GM23338 (cell line): ENCODE data around the gene SMURF2.

Source experiments
- CREB1 ChIP-seq: fragments of 250-450 bp; sonication (Bioruptor Pico); IDR thresholded peaks from 2 replicates; pipeline ENCODE4 v1.5.0; 2020; ENCODE audit warnings: low read depth, mild to moderate bottlenecking, moderate library complexity
- ETS1 ChIP-seq: IDR thresholded peaks from 2 replicates; pipeline ENCODE4 v1.6.1; 2016; ENCODE audit warnings: antibody characterized with exemption
- EZH2 ChIP-seq: fragments of 200-600 bp; sonication (generic); IDR thresholded peaks from one replicate; pipeline ENCODE4 v1.8.0; 2017; ENCODE audit warnings: antibody characterized with exemption, mild to moderate bottlenecking, low read depth; ENCODE audit not compliant: unreplicated experiment
- EZH2phosphoT487 ChIP-seq: fragments of 200-600 bp; sonication (generic); IDR thresholded peaks from one replicate; pipeline ENCODE4 v1.8.1; 2018; ENCODE audit warnings: antibody characterized with exemption; ENCODE audit not compliant: unreplicated experiment
- JUNB ChIP-seq: IDR thresholded peaks from one replicate; pipeline ENCODE4 v1.6.1; 2016; ENCODE audit warnings: antibody characterized with exemption; ENCODE audit not compliant: unreplicated experiment
- NANOG ChIP-seq: IDR thresholded peaks from 2 replicates; pipeline ENCODE4 v1.6.1; 2016; ENCODE audit warnings: antibody characterized with exemption, borderline replicate concordance
- POLR2AphosphoS5 ChIP-seq: IDR thresholded peaks from 2 replicates; pipeline ENCODE4 v1.6.1; 2016; ENCODE audit warnings: antibody characterized with exemption, low read depth
- STAT1 ChIP-seq: IDR thresholded peaks from one replicate; pipeline ENCODE4 v1.6.1; 2016; ENCODE audit warnings: antibody characterized with exemption; ENCODE audit not compliant: unreplicated experiment
- ZNF114 ChIP-seq: fragments of 250-450 bp; sonication (Bioruptor Pico); IDR thresholded peaks from 2 replicates; pipeline ENCODE4 v1.5.0; 2020; ENCODE audit warnings: mild to moderate bottlenecking, moderate library complexity
- ZNF331 ChIP-seq: fragments of 250-450 bp; sonication (Bioruptor Pico); IDR thresholded peaks from 2 replicates; pipeline ENCODE4 v1.5.0; 2020; ENCODE audit warnings: low read depth, mild to moderate bottlenecking, moderate library complexity
- TF ChIP-seq, protein P1 (sequence below), 2 experiments: fragments of 200-600 bp in 1 of 2; sonication (generic) in 1 of 2; conservative IDR thresholded peaks; 2 replicates each; pipeline versions ENCODE4 v1.5.1 to v1.6.1; 2016 to 2017; ENCODE audit warnings: antibody characterized with exemption in 2 of 2, low read depth in 2 of 2, mild to moderate bottlenecking in 2 of 2, moderate library complexity in 1 of 2
- TF ChIP-seq, protein P2 (sequence below): fragments of 250-450 bp; sonication (Bioruptor Pico); IDR thresholded peaks from 2 replicates; pipeline ENCODE4 v1.5.0; 2020; ENCODE audit warnings: mild to moderate bottlenecking, moderate library complexity
- TF ChIP-seq, protein P3 (sequence below): IDR thresholded peaks from one replicate; pipeline ENCODE4 v1.6.1; 2018; ENCODE audit warnings: antibody characterized with exemption; ENCODE audit not compliant: unreplicated experiment

- TF ChIP-seq, protein P1, sequence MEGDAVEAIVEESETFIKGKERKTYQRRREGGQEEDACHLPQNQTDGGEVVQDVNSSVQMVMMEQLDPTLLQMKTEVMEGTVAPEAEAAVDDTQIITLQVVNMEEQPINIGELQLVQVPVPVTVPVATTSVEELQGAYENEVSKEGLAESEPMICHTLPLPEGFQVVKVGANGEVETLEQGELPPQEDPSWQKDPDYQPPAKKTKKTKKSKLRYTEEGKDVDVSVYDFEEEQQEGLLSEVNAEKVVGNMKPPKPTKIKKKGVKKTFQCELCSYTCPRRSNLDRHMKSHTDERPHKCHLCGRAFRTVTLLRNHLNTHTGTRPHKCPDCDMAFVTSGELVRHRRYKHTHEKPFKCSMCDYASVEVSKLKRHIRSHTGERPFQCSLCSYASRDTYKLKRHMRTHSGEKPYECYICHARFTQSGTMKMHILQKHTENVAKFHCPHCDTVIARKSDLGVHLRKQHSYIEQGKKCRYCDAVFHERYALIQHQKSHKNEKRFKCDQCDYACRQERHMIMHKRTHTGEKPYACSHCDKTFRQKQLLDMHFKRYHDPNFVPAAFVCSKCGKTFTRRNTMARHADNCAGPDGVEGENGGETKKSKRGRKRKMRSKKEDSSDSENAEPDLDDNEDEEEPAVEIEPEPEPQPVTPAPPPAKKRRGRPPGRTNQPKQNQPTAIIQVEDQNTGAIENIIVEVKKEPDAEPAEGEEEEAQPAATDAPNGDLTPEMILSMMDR (conservative IDR thresholded peaks at IDR 0.05; ENCODE audit: low read depth in 2 of 2) = no peak
- TF ChIP-seq EZH2phosphoT487 (no peak), POLR2AphosphoS5 (no peak), NANOG (no peak), EZH2 (no peak), ETS1 (no peak), JUNB (no peak), STAT1 (no peak), CREB1 (CRISPR knock-in tag) (no peak), ZNF114 (CRISPR knock-in tag) (no peak), ZNF331 (no peak)
- TF ChIP-seq, protein P2, sequence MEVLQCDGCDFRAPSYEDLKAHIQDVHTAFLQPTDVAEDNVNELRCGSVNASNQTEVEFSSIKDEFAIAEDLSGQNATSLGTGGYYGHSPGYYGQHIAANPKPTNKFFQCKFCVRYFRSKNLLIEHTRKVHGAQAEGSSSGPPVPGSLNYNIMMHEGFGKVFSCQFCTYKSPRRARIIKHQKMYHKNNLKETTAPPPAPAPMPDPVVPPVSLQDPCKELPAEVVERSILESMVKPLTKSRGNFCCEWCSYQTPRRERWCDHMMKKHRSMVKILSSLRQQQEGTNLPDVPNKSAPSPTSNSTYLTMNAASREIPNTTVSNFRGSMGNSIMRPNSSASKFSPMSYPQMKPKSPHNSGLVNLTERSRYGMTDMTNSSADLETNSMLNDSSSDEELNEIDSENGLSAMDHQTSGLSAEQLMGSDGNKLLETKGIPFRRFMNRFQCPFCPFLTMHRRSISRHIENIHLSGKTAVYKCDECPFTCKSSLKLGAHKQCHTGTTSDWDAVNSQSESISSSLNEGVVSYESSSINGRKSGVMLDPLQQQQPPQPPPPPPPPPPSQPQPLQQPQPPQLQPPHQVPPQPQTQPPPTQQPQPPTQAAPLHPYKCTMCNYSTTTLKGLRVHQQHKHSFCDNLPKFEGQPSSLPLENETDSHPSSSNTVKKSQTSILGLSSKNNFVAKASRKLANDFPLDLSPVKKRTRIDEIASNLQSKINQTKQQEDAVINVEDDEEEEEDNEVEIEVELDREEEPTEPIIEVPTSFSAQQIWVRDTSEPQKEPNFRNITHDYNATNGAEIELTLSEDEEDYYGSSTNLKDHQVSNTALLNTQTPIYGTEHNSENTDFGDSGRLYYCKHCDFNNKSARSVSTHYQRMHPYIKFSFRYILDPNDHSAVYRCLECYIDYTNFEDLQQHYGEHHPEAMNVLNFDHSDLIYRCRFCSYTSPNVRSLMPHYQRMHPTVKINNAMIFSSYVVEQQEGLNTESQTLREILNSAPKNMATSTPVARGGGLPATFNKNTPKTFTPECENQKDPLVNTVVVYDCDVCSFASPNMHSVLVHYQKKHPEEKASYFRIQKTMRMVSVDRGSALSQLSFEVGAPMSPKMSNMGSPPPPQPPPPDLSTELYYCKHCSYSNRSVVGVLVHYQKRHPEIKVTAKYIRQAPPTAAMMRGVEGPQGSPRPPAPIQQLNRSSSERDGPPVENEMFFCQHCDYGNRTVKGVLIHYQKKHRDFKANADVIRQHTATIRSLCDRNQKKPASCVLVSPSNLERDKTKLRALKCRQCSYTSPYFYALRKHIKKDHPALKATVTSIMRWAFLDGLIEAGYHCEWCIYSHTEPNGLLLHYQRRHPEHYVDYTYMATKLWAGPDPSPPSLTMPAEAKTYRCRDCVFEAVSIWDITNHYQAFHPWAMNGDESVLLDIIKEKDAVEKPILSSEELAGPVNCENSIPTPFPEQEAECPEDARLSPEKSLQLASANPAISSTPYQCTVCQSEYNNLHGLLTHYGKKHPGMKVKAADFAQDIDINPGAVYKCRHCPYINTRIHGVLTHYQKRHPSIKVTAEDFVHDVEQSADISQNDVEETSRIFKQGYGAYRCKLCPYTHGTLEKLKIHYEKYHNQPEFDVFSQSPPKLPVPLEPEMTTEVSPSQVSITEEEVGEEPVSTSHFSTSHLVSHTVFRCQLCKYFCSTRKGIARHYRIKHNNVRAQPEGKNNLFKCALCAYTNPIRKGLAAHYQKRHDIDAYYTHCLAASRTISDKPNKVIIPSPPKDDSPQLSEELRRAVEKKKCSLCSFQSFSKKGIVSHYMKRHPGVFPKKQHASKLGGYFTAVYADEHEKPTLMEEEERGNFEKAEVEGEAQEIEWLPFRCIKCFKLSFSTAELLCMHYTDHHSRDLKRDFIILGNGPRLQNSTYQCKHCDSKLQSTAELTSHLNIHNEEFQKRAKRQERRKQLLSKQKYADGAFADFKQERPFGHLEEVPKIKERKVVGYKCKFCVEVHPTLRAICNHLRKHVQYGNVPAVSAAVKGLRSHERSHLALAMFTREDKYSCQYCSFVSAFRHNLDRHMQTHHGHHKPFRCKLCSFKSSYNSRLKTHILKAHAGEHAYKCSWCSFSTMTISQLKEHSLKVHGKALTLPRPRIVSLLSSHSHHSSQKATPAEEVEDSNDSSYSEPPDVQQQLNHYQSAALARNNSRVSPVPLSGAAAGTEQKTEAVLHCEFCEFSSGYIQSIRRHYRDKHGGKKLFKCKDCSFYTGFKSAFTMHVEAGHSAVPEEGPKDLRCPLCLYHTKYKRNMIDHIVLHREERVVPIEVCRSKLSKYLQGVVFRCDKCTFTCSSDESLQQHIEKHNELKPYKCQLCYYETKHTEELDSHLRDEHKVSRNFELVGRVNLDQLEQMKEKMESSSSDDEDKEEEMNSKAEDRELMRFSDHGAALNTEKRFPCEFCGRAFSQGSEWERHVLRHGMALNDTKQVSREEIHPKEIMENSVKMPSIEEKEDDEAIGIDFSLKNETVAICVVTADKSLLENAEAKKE (CRISPR knock-in tag) = no peak
- TF ChIP-seq, protein P3, sequence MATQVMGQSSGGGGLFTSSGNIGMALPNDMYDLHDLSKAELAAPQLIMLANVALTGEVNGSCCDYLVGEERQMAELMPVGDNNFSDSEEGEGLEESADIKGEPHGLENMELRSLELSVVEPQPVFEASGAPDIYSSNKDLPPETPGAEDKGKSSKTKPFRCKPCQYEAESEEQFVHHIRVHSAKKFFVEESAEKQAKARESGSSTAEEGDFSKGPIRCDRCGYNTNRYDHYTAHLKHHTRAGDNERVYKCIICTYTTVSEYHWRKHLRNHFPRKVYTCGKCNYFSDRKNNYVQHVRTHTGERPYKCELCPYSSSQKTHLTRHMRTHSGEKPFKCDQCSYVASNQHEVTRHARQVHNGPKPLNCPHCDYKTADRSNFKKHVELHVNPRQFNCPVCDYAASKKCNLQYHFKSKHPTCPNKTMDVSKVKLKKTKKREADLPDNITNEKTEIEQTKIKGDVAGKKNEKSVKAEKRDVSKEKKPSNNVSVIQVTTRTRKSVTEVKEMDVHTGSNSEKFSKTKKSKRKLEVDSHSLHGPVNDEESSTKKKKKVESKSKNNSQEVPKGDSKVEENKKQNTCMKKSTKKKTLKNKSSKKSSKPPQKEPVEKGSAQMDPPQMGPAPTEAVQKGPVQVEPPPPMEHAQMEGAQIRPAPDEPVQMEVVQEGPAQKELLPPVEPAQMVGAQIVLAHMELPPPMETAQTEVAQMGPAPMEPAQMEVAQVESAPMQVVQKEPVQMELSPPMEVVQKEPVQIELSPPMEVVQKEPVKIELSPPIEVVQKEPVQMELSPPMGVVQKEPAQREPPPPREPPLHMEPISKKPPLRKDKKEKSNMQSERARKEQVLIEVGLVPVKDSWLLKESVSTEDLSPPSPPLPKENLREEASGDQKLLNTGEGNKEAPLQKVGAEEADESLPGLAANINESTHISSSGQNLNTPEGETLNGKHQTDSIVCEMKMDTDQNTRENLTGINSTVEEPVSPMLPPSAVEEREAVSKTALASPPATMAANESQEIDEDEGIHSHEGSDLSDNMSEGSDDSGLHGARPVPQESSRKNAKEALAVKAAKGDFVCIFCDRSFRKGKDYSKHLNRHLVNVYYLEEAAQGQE = no peak
Measured at GRCh38 chr17:64632194-64632593, 29.9 kb downstream of the SMURF2 start.
